GM21825 (cell line): ENCODE measurements around the gene SASH1.
"Not testable (repeated sequence)": the region's sequence is repeated elsewhere in the genome, so short reads cannot be mapped to it uniquely, and the experiment has no call there.

ENCODE experiments used
- ATAC-seq: cut with Tn5 transposase; IDR thresholded peaks from one replicate; pipeline ENCODE4 v1.9.1; 2021; ENCODE audit warnings: mild to moderate bottlenecking, moderate library complexity; ENCODE audit not compliant: unreplicated experiment

Gene SASH1

GRCh38 chr6:148328876-148329555 is 13.6 kb upstream of the SASH1 start:
- no peak for ATAC-seq

DNA sequence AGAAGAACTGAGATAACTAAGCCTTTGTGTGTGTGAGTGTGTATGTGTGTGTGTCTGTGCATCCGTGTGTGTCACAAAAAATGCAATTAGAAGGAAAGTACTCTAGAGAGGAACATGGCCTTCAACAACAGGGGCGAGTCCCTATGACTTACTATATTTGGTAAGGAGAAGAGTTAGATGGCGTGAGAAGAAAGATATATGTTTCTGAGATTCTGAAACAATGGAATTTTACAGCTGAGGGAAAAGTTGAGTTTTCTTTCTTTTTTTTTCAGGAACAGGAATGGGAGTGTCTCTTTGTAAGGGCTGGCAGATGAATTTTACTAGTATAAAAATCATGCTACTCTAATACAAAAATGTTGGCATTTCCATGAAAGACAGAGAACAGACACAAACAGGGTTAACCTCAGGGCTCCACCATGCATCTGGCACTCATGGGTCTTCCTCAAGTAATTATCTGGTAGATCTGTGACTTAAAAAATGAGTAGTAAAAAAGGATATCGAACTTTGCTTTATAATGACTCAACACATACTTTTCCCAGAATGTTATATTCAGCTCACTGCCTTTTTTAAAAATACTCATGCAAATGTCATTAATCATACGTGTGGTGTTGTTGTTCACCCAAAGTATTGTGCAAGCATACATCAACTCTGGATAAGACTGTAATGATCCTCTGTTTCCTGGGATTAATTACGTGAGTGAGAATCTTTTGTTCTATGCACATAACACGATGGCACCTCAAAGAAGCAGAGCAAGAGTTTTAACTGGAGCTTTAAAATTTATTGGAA is 12.8 kb upstream of the SASH1 start:
- no peak for ATAC-seq

DNA sequence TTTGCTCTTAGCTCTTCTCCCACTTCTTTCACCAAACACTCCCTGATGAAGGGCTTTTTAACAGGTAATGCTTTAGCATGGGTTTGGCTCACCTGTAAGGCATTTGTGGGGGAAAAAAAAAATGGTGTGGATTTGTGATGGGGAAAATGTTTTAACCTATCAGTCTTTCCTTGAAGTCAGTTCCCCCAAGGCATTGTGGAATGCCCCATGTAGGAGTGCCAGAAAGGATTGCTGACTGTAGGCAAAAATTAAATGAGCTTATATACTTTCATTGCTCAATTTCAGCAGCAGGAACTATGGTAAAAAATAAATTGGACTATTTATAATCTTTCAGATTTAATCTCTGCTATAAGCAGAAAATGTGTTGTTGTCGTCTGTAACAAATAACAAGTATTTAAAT is 10.6 kb upstream of the SASH1 start:
- no peak for ATAC-seq

DNA sequence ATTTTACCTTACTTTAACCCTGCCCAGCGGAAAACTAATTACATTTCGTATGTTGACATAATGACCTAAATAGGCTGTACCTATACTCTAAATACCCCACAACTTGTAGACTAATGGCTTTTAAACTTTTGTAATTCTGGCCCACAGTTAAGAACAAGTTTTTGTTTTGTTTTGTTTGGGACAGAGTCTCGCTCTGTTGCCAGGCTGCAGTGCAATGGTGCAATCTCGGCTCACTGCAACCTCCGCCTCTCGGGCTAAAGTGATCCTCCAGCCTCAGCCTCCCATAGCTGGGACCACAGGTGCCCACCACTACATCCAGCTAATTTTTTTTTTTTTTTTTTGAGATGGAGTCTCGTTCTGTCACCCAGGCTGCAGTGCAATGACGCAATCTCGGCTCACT is 5.7 kb upstream of the SASH1 start:
- ATAC-seq = no peak

DNA sequence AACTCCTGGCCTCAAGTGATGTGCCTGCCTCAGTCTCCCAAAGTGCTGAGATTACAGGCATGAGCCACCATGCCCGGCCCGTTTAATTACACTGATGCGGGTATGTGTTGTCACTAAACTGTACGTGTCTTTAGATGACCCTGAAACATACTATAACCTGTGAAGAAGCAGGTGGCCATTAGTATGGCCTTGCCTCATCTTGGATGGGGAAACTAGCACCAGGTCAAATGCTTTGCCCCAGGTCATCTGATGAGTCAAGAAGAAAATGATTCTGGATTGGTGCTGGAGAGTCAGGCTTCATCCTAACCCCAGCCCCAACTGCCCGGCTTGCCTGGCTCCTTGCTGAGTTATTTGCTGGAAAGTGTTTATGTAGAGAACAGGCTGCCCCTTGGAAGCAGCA is 2.9 kb upstream of the SASH1 start:
- ATAC-seq = no peak

DNA sequence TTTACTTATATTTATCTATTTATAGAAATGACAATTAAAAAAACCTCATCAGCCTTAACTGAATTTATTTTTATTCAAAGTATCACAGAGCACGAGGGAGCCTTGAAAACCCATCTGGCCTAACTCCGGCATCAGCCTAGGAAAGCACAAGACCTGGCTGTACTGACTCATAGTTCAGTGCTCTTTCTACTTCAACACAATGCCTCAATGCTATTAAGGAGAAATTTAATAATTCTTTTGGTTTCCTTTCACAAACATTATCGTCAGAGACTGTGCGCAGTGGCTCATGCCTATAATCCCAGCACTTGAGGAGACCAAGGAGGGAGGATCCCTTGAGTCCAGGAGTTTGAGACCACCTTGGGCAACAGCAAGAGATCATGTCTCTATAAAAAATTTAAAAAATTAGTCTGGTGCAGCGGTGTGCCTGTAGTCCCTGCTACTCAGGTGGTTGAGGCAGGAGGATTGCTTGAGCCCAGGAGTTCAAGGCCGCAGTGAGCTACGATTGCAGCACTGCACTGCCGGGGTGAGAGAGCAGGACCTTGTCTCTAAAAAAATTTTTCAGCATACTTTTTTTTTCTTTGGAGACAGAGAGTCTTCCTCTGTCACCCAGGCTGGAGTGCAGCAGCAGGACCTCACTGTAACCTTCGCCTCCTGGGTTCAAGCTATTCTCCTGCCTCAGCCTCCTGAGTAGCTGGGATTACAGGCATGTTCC is 1.9 kb upstream of the SASH1 start:
- no peak for ATAC-seq

DNA sequence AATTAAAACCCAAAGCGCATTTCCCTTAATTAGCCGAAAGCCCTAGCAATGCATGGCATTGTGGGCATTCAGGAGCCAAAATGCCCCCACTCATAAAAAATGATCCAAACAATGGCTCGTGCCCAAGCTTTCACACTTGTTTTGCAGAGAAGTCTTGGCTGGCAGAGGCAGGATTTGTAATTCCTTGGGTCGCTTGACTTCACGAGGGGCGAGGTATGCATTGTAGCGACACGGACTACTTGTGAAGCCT is 613 bp upstream of the SASH1 start:
- no peak for ATAC-seq

GRCh38 chr6:148343047-148343782 is 577 bp downstream of the SASH1 start:
- no peak for ATAC-seq

GRCh38 chr6:148345176-148345575 is 2.5 kb downstream of the SASH1 start:
- ATAC-seq = no peak

GRCh38 chr6:148345578-148345977 is 2.9 kb downstream of the SASH1 start:
- ATAC-seq = no peak

GRCh38 chr6:148346681-148347440 is 4.2 kb downstream of the SASH1 start:
- ATAC-seq = no peak

GRCh38 chr6:148347441-148348054 is 4.9 kb downstream of the SASH1 start:
- ATAC-seq = no peak

- no peak for ATAC-seq
Observed at GRCh38 chr6:148348335-148348734, 5.7 kb downstream of the SASH1 start.

DNA sequence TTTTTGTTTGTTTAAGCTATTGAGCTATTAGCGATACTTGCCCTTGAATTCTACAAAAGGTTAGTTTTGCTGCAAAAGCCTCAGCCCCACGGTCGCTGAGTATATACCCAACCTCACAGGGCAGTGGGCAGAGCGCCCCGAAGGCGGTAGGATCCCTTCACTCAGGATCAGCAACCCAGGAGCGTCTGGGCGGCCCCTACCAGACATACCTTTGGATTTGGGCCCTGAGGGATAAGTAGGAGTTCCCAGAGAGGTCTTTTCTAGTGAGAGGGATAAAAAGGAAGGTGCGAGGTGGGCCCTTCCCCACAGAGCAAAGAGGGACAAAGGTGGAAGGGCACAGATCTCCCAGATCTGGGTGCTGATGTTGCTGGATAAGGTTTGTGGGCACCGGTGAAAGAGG is 6.1 kb downstream of the SASH1 start:
- ATAC-seq = no peak

GRCh38 chr6:148349466-148349865 is 6.8 kb downstream of the SASH1 start:
- no peak for ATAC-seq

- no peak for ATAC-seq
Observed at GRCh38 chr6:148351309-148351708, 8.7 kb downstream of the SASH1 start.

- ATAC-seq = not testable (repeated sequence)
Observed at GRCh38 chr6:148352421-148352820, 9.8 kb downstream of the SASH1 start.

DNA sequence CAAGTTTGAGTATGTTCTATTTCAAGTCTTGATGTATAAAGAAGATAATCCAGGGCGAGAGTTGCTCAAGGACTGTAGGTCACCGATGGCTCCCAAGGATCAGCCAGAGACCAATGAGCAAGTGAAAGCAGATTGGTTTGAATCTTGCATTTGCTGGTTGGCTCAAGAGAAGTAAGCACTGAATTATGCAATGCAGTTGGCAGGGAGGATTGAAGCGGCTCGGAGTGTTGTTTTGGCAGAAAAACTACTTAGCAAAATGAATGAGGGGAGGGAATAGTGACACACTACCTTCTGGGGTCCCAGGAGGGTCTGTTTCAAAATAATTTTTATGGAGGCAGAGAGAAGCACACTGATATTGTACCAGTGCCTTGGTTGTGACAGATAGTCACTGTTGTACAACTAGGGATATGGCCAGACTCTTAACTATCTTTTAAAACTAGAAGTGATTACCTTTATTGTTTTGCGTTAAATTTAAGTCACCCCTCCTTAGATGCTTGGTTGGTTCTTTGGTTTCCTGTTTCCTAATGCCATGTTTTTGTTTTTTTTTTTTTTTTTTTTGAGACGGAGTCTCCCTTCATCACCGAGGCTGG is 15.7 kb downstream of the SASH1 start:
- ATAC-seq = no peak

- ATAC-seq = no peak
Observed at GRCh38 chr6:148359228-148359627, 16.6 kb downstream of the SASH1 start.
